Loucy (cell line): ENCODE measurements around the gene CEP128.

Source experiments
- H2AFZ ChIP-seq: fragments of 200-600 bp; sonication (generic); 2 replicates; pipeline ENCODE4 v1.6.0; 2016; ENCODE audit warnings: antibody characterized with exemption, mild to moderate bottlenecking, low read length, moderate library complexity
- H3F3A ChIP-seq: fragments of 200-600 bp; 2 replicates; pipeline ENCODE4 v1.6.0; 2016; ENCODE audit warnings: antibody characterized with exemption, low read depth, mild to moderate bottlenecking
- H3K27me3 ChIP-seq: fragments of 200-600 bp; sonication (generic); 2 replicates; pipeline ENCODE4 v1.6.1; 2014; ENCODE audit warnings: low read length, mild to moderate bottlenecking; ENCODE audit not compliant: insufficient read depth, poor library complexity, severe bottlenecking
- H3K36me3 ChIP-seq: fragments of 200-600 bp; sonication (generic); 2 replicates; pipeline ENCODE4 v1.6.1; 2016; ENCODE audit warnings: low read length; ENCODE audit not compliant: insufficient read depth
- H3K4me1 ChIP-seq: fragments of 200-600 bp; sonication (generic); 2 replicates; pipeline ENCODE4 v1.5.1; 2014; ENCODE audit warnings: low read length, mild to moderate bottlenecking; ENCODE audit not compliant: insufficient read depth, poor library complexity, severe bottlenecking
- H3K4me2 ChIP-seq: fragments of 200-600 bp; sonication (generic); 2 replicates; pipeline ENCODE4 v1.6.0; 2014; ENCODE audit warnings: antibody characterized with exemption, low read length, low read depth, mild to moderate bottlenecking; ENCODE audit not compliant: poor library complexity, severe bottlenecking
- H3K4me3 ChIP-seq: fragments of 200-600 bp; sonication (generic); 2 replicates; pipeline ENCODE4 v1.5.1; 2014; ENCODE audit warnings: low read length, mild to moderate bottlenecking, mixed read lengths; ENCODE audit not compliant: poor library complexity, severe bottlenecking
- H3K79me2 ChIP-seq: fragments of 200-600 bp; sonication (generic); 2 replicates; pipeline ENCODE4 v1.6.1; 2014; ENCODE audit warnings: low read length; ENCODE audit not compliant: insufficient read depth
- H3K9ac ChIP-seq: fragments of 200-600 bp; sonication (generic); 2 replicates; pipeline ENCODE4 v1.6.0; 2014; ENCODE audit warnings: mild to moderate bottlenecking, low read depth, low read length, moderate library complexity; ENCODE audit not compliant: poor library complexity, severe bottlenecking
- H3K9me2 ChIP-seq: fragments of 200-600 bp; sonication (generic); replicated peaks from 2 replicates; pipeline ENCODE4 v1.6.1; 2016; ENCODE audit warnings: low read depth, low read length, mixed read lengths
- H3K9me3 ChIP-seq: fragments of 200-600 bp; sonication (generic); 2 replicates; pipeline ENCODE4 v1.6.1; 2014; ENCODE audit warnings: mild to moderate bottlenecking, antibody characterized with exemption, low read length, low read depth; ENCODE audit not compliant: insufficient read depth
- H4K20me1 ChIP-seq: fragments of 200-600 bp; sonication (generic); 2 replicates; pipeline ENCODE4 v1.6.0; 2014; ENCODE audit warnings: antibody characterized with exemption, low read length, mild to moderate bottlenecking; ENCODE audit not compliant: insufficient read depth, poor library complexity, severe bottlenecking
- CTCF ChIP-seq: fragments of 200-600 bp; sonication (generic); conservative IDR thresholded peaks from 2 replicates; pipeline ENCODE4 v1.5.1; 2014; ENCODE audit warnings: mild to moderate bottlenecking, antibody characterized with exemption, low read length
- EZH2phosphoT487 ChIP-seq: fragments of 200-600 bp; IDR thresholded peaks from 2 replicates; pipeline ENCODE4 v1.6.1; 2018; ENCODE audit warnings: antibody characterized with exemption, mild to moderate bottlenecking, moderate library complexity, borderline replicate concordance

CEP128 gene

GRCh38 chr14:80485764-80486163 is 455.8 kb downstream of the CEP128 start:
- H3K27me3 ChIP-seq, result no peaks in the 10 kb centered on the region
- no peak overlapping the region for H3K9ac ChIP-seq
- H4K20me1 ChIP-seq, result no peaks in the 10 kb centered on the region
- TF ChIP-seq CTCF (no peak), EZH2phosphoT487 (no peak)
- H2AFZ ChIP-seq, result no peak overlapping the region
- H3K36me3 ChIP-seq, result no peaks in the 10 kb centered on the region
- no peaks in the 10 kb centered on the region for H3K9me2 ChIP-seq
- H3K4me3 ChIP-seq, result no peak overlapping the region
- no peaks in the 10 kb centered on the region for H3K9me3 ChIP-seq
- H3K79me2 ChIP-seq, result no peaks in the 10 kb centered on the region
- no peaks in the 10 kb centered on the region for H3F3A ChIP-seq
- peaks cover 8% of the 10 kb centered on the region for H3K4me1 ChIP-seq
- H3K4me2 ChIP-seq, result no peak overlapping the region

GRCh38 chr14:80483331-80483730 is 458.2 kb downstream of the CEP128 start:
- Histone ChIP-seq H2AFZ (no peak overlapping the region), H3K9me2 (no peaks in the 10 kb centered on the region), H3K79me2 (no peaks in the 10 kb centered on the region), H3K4me1 (no peaks in the 10 kb centered on the region), H3K4me2 (no peak overlapping the region), H3K36me3 (no peaks in the 10 kb centered on the region), H3K27me3 (no peaks in the 10 kb centered on the region), H3K4me3 (no peak overlapping the region), H3K9ac (no peak overlapping the region), H3F3A (no peaks in the 10 kb centered on the region), H4K20me1 (no peaks in the 10 kb centered on the region), H3K9me3 (no peaks in the 10 kb centered on the region)
- no peak for TF ChIP-seq EZH2phosphoT487
- no peak for TF ChIP-seq CTCF

- no peaks in the 10 kb centered on the region for H4K20me1 ChIP-seq
- H3K4me2 ChIP-seq, result peak overlapping the region; percentile 26
- no peak for TF ChIP-seq CTCF
- no peak for TF ChIP-seq EZH2phosphoT487
- H3K9ac ChIP-seq, result no peak overlapping the region
- H3K4me3 ChIP-seq, result no peak overlapping the region
- H3K79me2 ChIP-seq, result no peaks in the 10 kb centered on the region
- H3K27me3 ChIP-seq, result no peaks in the 10 kb centered on the region
- H3K9me2 ChIP-seq, result no peaks in the 10 kb centered on the region
- H3K36me3 ChIP-seq, result no peaks in the 10 kb centered on the region
- no peaks in the 10 kb centered on the region for H3F3A ChIP-seq
- H3K4me1 ChIP-seq, result peaks cover 22% of the 10 kb centered on the region
- H3K9me3 ChIP-seq, result peaks cover 5% of the 10 kb centered on the region; the same call in 1 of the 2 replicates
- H2AFZ ChIP-seq, result no peak overlapping the region
Observed at GRCh38 chr14:80477388-80478160, 464.0 kb downstream of the CEP128 start.
